NCI-H510A (cell line): Measurements from ENCODE around the gene TGFB2.

Source experiments
- DNase-seq: peaks from one replicate; lab custom pipeline; 2025; lab: John Stamatoyannopoulos, UW

Gene TGFB2

GRCh38 chr1:218336328-218336727 is 8.8 kb upstream of the TGFB2 start:
- DNase-seq, result no peak

DNA sequence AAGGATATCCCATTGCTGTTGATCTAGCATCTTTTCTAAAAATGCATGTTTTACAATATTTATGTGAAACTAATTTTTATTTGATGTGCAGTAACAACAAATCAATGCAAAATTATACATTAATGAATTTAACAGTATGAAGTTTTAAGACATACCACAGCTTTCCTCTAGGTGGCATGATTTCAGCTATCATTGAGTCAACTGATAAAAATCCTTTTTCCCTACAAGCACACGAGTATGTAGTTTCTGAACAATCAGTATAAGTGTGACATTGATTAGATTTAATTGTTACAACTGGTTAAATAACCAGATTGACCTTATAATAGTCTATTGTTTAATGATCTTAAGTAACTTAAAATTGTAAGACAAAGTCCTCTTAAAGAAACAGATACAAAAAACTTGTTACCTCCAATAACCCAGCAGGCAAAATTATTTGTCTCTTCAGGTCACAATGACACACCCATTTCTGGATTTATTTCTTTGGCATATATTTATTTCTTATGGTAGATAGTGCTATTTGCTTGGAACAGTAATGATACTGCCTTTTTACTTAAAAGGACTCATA is 5.8 kb upstream of the TGFB2 start:
- DNase-seq, result no peak

DNA sequence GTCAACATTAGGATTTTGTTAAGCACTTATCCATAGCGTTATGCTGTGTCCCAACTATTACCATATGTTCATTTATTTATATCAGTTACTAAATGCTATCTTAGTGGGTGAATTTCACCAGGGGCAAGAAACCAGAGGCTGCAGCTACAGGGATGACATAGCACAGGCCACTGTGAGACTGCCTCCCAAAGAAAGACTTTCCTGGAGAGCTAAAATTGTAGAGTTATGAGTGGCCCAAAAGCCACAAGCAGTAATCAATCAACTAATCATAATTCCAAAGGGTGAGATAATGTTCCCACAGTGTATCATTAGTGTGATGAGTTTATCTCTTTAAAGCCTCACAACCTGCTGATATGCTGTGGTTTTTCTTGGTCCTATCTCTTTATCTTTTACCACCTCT is 3.8 kb upstream of the TGFB2 start:
- DNase-seq, result no peak

- no peak for DNase-seq
Measured at GRCh38 chr1:218342091-218342490, 3.0 kb upstream of the TGFB2 start.

DNA sequence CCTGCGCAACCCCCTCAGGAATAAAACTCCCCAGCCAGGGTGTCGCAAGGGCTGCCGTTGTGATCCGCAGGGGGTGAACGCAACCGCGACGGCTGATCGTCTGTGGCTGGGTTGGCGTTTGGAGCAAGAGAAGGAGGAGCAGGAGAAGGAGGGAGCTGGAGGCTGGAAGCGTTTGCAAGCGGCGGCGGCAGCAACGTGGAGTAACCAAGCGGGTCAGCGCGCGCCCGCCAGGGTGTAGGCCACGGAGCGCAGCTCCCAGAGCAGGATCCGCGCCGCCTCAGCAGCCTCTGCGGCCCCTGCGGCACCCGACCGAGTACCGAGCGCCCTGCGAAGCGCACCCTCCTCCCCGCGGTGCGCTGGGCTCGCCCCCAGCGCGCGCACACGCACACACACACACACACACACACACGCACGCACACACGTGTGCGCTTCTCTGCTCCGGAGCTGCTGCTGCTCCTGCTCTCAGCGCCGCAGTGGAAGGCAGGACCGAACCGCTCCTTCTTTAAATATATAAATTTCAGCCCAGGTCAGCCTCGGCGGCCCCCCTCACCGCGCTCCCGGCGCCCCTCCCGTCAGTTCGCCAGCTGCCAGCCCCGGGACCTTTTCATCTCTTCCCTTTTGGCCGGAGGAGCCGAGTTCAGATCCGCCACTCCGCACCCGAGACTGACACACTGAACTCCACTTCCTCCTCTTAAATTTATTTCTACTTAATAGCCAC is 696 bp downstream of the TGFB2 start:
- peak; percentile 67 for DNase-seq

GRCh38 chr1:218346391-218347204 is 1.5 kb downstream of the TGFB2 start:
- DNase-seq, result no peak

DNA sequence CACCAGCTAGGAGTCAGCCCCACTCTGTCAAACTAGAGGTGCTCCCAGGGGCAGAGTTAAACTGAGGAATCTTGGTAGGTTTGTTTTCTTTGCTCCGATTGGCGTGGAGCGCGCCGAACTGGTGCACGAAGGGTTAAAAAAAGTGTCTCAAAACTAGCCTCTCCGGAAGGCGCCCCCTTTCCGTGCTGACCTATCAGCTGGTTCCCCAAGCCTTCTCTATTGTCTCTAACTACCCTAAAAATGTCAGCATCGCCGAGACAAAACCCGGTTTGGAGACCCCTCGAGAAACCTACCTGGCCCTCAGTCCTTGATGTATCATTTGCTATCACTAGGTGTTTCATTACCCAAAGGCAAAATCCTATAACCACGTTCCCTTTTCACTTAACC is 2.2 kb downstream of the TGFB2 start:
- DNase-seq, result no peak

DNA sequence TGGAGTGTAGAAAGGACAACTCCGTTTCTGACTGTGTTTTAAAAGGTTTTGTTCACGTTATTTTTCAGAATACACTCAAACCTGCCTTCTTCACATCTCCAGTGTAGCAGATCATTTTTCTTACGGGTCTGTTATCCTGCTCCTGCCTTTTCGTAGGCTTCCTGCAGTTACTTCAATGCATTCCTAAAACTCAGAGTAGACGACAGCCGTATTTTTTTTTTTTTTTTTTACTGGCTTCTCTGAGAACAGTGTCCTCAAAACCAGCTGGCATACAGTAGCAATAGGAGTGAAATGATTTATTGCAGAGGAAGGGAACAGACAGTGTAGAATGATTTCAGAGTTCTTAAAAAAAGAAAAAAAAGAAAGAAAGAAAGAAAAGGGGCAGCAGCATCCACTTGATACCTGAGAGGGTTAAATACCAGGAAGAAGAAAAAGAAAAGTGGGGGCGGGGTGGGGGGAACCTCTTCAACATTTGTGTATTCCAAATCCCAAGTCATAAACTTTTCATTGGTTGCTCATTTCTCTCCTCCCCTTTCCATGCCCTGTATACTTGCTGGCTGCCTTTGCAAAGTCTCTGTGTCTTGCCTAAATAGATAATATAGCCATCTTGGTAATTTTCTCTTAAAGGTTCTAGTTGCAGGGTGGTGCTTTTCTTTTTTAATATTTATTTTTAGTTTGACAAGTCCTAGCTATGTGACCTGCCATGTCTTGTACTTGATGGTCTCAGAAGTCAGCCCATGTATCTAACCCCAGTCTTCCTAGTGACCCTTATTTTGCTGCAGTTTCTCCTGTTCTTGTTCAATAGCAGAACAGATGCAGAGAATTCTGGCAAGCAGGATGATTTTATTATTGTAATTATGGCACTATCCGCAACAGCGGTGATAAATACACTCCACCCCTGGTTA is 2.8 kb downstream of the TGFB2 start:
- no peak for DNase-seq

DNA sequence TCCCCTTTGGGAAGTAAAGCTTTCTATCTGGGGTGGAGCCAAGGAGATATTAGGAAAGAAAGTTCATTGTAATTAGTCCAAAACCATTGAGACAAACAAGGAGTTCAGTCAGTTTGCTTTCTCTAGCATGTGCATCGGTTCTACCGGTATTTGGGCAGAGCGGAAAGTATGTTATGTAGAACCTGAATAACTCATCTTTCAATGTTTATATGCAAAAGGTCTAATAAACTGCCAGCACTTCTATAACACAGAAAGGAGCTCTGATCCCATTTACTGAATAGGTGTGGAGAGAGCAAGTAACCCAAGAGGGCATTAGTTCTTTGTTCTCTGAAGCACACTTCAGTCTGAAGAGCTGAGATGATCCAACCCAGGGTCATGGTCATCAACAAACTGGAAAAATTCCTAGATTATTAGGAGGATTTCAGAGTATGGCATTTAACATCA is 3.5 kb downstream of the TGFB2 start:
- DNase-seq, result no peak

GRCh38 chr1:218349348-218350034 is 4.4 kb downstream of the TGFB2 start:
- DNase-seq, result no peak

- DNase-seq, result no peak
Measured at GRCh38 chr1:218350035-218350525, 4.9 kb downstream of the TGFB2 start.

GRCh38 chr1:218350801-218351266 is 5.7 kb downstream of the TGFB2 start:
- no peak for DNase-seq

GRCh38 chr1:218351391-218352074 is 6.4 kb downstream of the TGFB2 start:
- DNase-seq, result no peak

- DNase-seq, result no peak
Measured at GRCh38 chr1:218352075-218352438, 6.9 kb downstream of the TGFB2 start.

DNA sequence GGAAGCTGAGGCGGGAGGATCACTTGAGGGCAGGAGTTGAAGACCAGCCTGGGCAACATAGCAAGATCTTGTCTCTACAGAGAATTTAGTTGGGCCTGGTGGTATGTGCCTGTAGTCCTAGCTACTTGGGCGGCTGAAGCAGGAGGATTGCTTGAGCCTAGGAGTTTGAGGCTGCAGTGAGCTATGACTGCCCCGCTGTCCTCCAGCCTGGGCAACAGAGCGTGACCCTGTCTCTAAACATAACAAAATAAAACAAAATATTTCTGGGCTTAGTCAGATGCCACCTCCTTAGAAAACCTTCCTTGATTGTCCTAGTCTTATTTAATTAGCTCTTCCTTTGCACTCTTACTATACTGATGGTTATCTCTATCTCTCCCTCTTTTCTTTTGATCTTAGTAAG is 8.5 kb downstream of the TGFB2 start:
- no peak for DNase-seq

DNA sequence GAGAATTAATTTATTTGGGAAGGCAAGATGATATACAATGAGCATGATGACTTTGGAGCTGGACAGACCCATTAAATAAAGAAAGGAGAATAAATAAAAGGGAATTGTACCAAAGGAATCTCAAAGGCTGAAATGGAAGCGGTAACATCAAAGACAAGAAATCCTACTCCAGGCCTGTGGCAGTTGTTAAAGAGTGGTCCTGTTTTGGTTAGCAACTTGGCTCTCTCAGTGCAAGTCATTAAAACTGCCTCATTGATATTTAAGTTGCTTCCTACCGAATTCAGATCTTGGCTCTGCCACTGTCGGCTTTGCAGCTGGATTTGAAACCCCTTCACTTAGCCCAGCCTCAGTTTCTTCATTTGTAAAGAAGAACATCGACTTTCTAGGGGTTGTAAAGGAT is 10.1 kb downstream of the TGFB2 start:
- no peak for DNase-seq

DNA sequence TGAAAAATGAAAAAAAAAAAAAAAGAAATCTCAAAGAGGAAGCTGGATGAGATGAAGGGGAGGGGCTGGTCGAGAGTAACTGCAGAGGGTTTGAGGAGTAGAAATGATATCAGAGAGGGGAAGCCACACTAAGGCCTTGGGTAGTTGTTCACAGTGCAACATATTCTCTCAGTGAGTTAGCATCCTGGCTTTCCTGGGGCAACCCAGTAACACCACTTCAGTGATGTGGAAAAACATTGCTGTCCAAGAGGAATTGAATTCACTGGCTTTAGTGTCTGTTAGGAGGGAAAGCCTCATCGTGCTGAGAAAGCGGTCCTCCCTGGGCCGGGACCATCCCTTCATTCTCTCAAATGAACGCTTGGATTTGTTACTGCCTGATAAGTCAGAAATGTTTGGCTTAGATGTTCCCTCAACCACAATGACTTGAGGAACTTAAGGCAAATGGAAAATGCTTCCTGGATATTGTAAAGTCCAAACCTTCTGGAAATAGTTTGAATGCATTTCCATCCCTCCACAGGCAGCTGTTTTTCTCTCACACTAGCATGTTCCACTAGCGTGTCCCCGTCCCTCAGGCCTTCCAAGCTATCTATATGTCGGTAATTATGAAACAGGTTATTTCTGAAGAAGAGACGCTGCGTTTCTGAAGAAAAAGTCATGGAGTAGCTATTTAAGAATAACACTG is 12.2 kb downstream of the TGFB2 start:
- DNase-seq, result no peak

DNA sequence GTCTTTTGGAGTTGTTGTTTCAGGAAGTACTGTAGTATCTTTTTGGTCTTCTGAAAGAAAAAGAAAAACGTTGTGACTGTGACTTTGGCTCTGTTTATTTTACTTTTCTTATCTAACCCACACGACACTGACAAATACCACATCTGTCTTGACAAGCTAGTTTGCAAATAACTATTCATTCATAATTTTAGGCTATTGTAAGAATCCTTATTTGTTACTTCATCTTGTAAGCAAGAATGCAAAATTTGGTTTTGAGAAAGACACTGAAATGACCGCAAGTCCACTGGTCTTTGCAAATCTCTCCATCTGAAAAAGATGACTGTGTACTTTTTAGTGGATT is 12.7 kb downstream of the TGFB2 start:
- DNase-seq, result no peak

GRCh38 chr1:218361298-218362065 is 16.3 kb downstream of the TGFB2 start:
- DNase-seq, result no peak
